LHCN-M2 (cell line): ENCODE results near the gene TNS3. TPM values are rescaled to one million over a fixed set of nuclear protein-coding genes. Genes with fewer than 3 reads are reported as not detected.

Experiments
- DNase-seq: peaks from one replicate; pipeline ENCODE4 v3.0.0-alpha.2; 2012; ENCODE audit warnings: low read depth
- total RNA-seq: library from RNA; depleted of rRNA; stranded (reverse); fragments of >200 nt; gene quantifications from 2 replicates; pipeline ENCODE4 v1.2.3, GENCODE V29; 2014

The TNS3 gene
- total RNA-seq, 1 experiment from 2014 or later, result 556 TPM

- DNase-seq, result peak; percentile 53
Observed at GRCh38 chr7:47507522-47507921, 74.4 kb downstream of the TNS3 start.

DNA sequence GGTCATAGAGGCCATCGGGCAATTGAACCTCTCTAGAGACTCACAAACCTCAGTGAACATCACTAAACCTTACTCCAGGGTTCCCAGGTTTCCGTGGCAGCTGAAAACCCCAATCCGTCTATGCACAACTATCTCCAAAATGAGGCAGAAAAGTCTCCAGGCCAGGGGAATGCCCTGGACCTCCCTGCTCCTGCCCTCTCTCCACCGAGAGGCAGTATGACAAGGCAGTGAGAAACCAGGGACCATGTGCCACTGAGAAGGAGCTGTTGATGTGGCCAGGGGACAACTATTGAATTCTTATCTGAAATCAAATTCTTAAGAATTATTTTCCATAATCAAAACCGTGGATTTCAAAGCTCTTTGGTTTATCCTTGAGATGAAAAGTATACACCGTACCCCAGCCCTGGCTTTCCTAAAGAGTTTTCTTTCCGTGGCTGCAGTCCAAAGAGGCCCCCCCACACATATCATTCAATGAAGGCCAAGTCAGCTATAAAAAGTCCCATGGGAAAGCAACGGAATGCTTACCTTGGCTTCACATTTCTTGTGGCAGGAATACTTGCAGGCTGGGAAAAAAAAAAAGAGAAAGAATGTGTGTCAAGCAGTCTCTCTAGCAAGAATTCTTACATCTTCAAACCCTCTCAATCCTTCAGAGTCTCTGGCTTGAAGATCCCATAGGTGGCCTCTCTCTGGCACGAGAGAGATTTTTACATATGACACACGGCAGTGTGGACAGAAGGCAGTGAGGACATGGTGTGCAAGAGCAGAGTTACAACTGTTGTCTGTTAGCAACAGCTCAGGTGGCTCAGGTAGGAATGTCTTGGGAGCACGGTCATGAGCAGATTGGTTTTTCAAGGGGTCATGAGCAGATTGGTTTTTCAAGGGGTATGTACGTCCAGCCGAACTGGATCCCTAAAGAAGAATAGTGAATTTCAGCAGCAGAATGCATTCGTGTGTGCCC lies 75.2 kb downstream of the TNS3 start:
- DNase-seq, result no peak

DNA sequence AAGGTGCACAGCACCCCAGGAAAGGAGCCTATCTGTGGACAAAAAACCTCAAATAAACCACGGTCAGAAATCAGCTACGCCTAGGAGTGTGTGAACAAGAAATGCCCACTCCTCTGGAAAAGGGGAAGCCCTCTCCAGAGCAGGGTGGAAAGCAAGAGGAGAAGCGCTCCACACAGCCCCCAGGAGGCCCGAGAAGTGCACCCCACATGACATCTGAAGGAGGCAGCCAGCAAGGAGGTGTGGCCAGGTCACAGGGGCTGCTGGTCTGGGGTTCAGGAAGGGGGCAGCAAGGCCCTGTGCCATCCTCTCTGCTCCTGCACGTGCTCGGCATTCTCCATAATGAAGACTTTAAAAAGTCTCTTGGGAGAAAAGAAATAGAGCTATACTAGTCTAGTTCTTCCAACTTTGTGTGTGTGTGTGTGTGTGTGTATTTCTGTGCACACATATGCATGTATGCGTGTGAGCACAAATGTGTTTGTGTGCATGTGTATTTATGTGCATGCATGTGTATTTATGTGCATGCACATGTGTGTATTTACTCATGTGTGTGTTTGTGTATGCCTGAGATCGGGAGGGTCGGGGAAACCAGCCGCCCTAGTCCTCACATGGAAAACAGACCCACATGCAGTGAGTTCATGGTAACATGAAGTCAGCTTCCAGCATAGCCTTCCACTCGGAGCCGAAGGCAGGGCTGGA lies 76.5 kb downstream of the TNS3 start:
- no peak for DNase-seq

DNA sequence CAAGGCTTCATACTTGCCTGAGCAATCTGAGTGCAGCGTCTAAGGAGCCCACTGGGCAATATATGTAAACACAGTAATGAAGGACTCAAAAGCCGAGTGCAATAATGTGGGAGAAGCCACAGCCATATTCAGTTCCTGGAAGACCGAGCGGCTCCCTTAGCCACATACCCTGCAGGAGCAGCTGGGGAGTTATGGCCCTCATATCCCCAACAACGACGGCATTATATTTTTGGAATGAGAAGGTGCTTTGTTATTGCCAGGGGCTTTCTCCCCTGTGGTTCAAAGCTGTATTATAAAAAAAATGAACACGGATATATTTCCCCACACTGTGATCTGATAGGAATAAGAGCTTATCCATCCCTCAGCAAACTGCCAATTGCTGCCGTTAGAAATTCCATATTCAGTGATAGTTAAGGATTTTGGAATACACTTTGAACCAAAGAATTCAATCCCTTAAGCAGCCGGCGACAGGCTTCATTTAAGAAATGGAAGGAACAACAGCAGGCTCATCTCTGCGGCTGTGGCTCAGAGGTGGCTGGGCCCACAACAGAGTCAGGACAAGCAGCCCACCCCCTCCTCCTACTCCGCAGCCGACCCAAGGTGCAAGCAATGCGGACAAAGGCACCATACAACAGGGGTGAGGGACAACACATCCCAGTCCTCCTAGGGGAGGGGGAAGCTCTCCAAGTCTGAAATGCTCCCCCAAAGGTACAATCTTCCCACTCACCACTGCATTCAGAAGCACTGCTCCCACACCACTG lies 77.2 kb downstream of the TNS3 start:
- no peak for DNase-seq

- DNase-seq, result peak; percentile 77
Observed at GRCh38 chr7:47503281-47503680, 78.6 kb downstream of the TNS3 start.

DNA sequence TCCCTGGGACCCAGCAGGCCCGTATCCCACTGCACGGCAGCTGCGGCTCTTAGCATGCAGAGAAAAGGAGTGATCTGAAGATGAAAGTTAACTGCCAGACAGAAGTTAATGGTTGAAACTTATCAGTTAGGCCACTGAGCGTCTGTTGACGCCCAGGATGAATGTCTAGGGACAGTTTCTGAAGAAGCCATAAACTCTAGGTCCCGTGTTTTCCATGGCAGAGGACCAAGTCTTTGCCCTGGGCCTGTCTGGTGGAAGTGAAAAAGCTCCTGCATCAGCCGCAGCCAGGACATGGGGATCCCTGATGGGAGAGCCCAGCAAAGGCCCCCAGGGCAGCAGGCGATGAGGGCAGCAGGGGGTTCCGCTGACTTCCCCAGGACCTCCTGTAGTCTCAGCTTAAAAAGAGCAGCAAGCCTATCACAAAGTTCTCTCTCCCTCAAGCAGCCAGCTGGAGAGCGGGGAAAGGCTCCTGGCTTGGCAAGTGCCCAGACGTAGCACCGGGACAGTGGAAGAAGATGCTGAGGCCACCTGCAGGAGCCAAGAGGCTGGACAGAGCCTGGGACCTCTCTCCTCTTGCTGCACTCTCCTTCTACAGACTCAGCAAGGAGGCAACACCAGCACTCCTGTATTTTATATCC lies 79.6 kb downstream of the TNS3 start:
- no peak for DNase-seq

DNA sequence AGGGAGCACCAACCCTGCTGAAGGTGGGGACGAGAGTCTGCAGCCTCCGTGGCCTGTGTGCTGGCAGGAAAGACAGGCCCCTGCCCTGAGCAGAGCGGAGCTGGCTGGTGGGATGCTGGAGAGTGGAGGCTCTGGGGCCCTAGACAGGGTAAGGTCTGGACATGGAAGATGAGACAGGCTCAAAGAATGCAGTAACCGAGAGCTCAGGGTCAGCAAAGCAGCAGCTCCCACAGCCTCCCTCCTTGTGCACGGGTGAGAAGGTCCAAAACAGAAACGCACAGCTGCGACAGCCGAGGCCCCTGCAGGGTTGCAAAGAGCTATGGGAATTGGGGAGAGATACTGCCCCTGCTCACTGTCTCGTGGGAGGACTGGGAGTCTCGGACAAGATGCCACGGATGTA lies 80.5 kb downstream of the TNS3 start:
- DNase-seq, result peak; percentile 90

DNA sequence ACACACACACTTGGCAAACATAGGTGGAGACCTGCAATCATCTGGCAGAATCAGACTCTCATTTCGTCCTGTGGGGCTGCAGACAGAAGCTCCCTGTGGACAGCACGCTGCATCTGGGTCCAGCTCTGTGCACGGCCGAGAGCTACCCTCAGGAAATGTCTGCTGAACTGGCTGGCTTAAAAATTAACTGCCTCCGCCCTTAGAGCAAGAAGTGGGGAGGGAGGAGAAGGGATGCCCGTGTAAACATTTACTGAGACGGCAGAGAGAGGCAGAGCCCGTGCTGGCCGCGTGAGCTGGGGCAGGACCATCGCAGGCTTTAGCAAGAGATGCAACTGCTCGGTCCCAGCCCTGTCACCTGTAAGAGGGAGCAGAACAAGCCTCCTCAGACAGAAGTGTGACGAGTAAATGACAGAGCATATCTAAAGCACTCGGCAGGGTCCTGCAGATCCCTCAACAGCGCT lies 81.8 kb downstream of the TNS3 start:
- no peak for DNase-seq

- no peak for DNase-seq
Observed at GRCh38 chr7:47498229-47499056, 83.5 kb downstream of the TNS3 start.

DNA sequence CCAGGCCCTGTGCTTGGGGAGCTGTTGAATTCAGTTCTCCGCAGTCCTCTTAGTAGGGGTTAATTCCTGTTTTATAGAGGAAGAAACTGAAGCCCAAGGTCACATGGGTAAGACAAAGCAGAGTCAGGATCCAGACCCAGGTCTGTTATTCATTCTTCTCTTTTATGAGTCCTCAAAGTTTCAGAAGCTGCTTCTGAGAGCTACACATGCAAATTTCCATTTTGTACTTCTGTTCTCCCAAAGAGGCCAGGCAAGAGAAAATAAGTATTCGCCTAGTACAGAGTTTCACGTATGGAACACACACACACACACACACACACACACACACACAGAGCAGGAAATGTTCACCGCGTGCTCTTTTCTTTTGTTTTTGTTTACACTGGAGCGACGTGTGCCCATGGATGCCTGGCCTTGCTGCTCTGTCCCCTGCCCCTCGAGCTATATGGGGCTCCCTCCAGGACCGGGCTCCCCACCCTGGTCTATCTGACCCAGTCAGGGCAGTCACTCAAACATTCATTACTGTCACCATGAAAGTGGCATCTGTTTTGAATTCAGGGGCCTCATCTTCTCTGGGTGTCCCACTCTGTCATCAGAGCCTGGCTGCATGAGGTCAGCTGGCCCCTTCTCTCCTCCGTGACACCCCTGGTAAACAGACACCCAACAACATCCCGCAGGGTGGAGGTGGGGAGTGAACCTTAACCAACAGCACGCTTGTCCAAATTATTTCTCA lies 84.4 kb downstream of the TNS3 start:
- no peak for DNase-seq

GRCh38 chr7:47496666-47497065 lies 85.2 kb downstream of the TNS3 start:
- DNase-seq, result no peak

- DNase-seq, result no peak
Observed at GRCh38 chr7:47496056-47496665, 85.8 kb downstream of the TNS3 start.

- DNase-seq, result no peak
Observed at GRCh38 chr7:47493976-47494911, 87.7 kb downstream of the TNS3 start.

DNA sequence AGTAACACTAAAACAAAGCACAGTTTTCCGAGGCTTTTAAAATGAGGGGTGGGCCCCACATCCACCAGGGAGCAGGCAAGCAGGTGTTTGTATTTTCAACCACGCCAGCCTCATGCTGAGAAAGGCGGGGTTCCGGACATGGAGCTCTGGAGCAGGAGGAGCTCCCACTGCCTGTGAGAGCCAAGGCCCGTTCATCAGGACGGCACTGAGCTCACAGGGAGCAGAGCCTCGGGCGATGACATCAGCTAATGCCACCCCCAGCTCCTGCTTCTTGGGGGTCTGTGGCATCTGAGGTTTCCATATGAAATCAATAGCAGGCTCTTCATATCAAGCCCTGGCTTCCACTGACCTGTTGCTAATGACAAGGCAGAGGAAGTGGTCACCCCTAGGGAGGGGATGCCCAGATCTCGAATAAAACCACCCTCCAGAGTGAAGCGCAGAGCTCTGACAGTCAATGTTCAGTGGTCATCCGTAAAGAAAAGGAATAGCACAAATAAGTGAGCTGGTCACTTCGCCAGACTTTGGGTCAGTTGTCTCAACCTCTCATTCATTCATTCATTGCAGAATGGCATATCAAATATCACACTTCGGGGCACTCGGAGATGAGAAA lies 89.1 kb downstream of the TNS3 start:
- DNase-seq, result no peak

GRCh38 chr7:47490501-47491265 lies 91.2 kb downstream of the TNS3 start:
- DNase-seq, result no peak

DNA sequence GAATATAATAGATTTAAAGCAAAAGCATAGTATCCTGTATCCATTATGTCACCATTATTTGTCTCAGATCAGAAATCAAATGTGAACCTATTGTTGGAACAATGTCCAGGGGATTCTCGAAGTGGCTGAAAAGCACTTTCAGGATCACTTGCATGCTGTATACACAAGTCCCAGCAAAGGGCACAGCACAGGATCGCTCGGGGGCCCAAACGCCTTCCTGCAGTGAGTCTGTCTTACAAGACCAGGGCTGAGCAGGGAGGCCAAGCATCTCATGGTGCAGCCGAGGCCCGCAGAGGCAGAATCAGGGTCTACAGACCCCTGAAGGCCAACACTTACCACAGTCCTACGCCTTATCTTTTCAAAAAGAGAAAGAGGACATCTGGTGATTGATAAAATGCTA lies 92.3 kb downstream of the TNS3 start:
- DNase-seq, result no peak

DNA sequence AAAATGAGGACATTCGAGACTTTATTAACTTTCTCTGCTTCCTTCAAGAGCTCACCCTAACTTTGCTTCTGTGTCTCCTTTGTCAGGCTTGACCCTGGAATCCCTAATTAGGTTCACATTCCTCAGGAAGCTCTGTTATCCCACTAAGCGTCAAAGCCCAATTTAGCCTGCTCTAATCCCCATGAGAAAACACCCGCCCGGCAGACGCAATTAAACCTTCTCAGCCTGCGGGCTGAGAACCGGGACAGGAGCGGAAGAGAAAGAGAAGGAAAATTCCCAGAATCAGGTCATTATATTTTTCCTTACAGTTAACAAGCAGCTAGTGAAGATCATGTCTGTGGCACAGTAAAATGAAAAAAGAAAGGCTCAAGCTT lies 93.0 kb downstream of the TNS3 start:
- no peak for DNase-seq
